Keratinocyte (primary cell): ENCODE data around the gene SWAP70. TPM values are rescaled to one million over a fixed set of nuclear protein-coding genes. Genes with fewer than 3 reads are reported as not detected.
A peak's percentile ranks its signal among the peaks of the same experiment; 100 is the strongest.
"Not testable (repeated sequence)": the region's sequence is repeated elsewhere in the genome, so short reads cannot be mapped to it uniquely, and the experiment has no call there.

ENCODE experiments used
- DNase-seq: peaks from one replicate; pipeline ENCODE4 v3.0.0-alpha.2; 2011; ENCODE audit warnings: low read depth, missing footprints, low spot score
- FAIRE-seq: peaks from 2 replicates; lab custom pipeline; 2011; peaks lifted over from hg19 to GRCh38; lab: Jason Lieb, UNC
- H2AFZ ChIP-seq: 2 replicates; pipeline ENCODE4 v1.6.0; 2012; ENCODE audit warnings: low read length, control low read depth, inconsistent platforms; ENCODE audit not compliant: control insufficient read depth
- H3K27ac ChIP-seq: 2 replicates; pipeline ENCODE4 v1.5.1; 2011; ENCODE audit warnings: low read length; ENCODE audit not compliant: control insufficient read depth, insufficient read depth
- H3K27me3 ChIP-seq: 3 replicates; pipeline ENCODE4 v1.6.0; 2011; ENCODE audit warnings: low read length; ENCODE audit not compliant: control insufficient read depth, insufficient read depth; ENCODE audit errors: extremely low read depth
- H3K36me3 ChIP-seq, 2 experiments: 2 replicates in 1 of 2; 3 replicates in 1 of 2; pipeline ENCODE4 v1.5.1; 2011; ENCODE audit warnings: low read length in 2 of 2, mild to moderate bottlenecking in 1 of 2; ENCODE audit not compliant: control insufficient read depth in 2 of 2, insufficient read depth in 2 of 2; ENCODE audit errors: extremely low read depth in 1 of 2
- H3K4me1 ChIP-seq: 3 replicates; pipeline ENCODE4 v1.5.1; 2011; ENCODE audit warnings: low read length; ENCODE audit not compliant: control insufficient read depth, insufficient read depth; ENCODE audit errors: extremely low read depth
- H3K4me2 ChIP-seq: 3 replicates; pipeline ENCODE4 v1.6.0; 2011; ENCODE audit warnings: low read depth, low read length; ENCODE audit not compliant: control insufficient read depth, insufficient read depth; ENCODE audit errors: extremely low read depth
- H3K4me3 ChIP-seq, 3 experiments: fragments of 200-600 bp in 1 of 3; sonication (generic) in 1 of 3; 2 replicates in 2 of 3; 3 replicates in 1 of 3; pipeline ENCODE4 v1.5.1; 2011 to 2016; ENCODE audit warnings: low read length in 3 of 3, mild to moderate bottlenecking in 3 of 3, control low read depth in 2 of 3, inconsistent platforms in 1 of 3, low read depth in 1 of 3, mixed read lengths in 1 of 3, mixed run types in 1 of 3, moderate library complexity in 1 of 3; ENCODE audit not compliant: control insufficient read depth in 2 of 3, insufficient read depth in 2 of 3; ENCODE audit errors: extremely low read depth in 1 of 3
- H3K79me2 ChIP-seq: 2 replicates; pipeline ENCODE4 v1.6.0; 2012; ENCODE audit warnings: low read length; ENCODE audit not compliant: control insufficient read depth, insufficient read depth
- H3K9ac ChIP-seq: 3 replicates; pipeline ENCODE4 v1.6.0; 2011; ENCODE audit warnings: low read length; ENCODE audit not compliant: control insufficient read depth, insufficient read depth; ENCODE audit errors: extremely low read depth
- H3K9me1 ChIP-seq: 3 replicates; pipeline ENCODE4 v1.6.0; 2011; ENCODE audit warnings: low read length; ENCODE audit not compliant: control insufficient read depth, insufficient read depth; ENCODE audit errors: extremely low read depth
- H3K9me3 ChIP-seq: 2 replicates; pipeline ENCODE4 v1.5.1; 2012; ENCODE audit warnings: low read depth, low read length; ENCODE audit not compliant: control insufficient read depth
- H4K20me1 ChIP-seq: 3 replicates; pipeline ENCODE4 v1.6.0; 2011; ENCODE audit warnings: low read length; ENCODE audit not compliant: control insufficient read depth, insufficient read depth; ENCODE audit errors: extremely low read depth
- CTCF ChIP-seq, 3 experiments: IDR thresholded peaks in 1 of 3; conservative IDR thresholded peaks in 1 of 3; optimal IDR thresholded peaks in 1 of 3; 2 replicates in 2 of 3; 3 replicates in 1 of 3; pipeline versions ENCODE3 to v1.5.1; 2011; ENCODE audit warnings: low read length in 3 of 3, mild to moderate bottlenecking in 3 of 3, moderate library complexity in 2 of 3, control low read depth in 1 of 3, inconsistent platforms in 1 of 3; ENCODE audit not compliant: insufficient read depth in 2 of 3; ENCODE audit errors: extremely low read depth in 1 of 3
- EZH2 ChIP-seq: IDR thresholded peaks from one replicate; pipeline ENCODE4 v1.6.1; 2012; ENCODE audit warnings: inconsistent platforms, mild to moderate bottlenecking, low read length, moderate library complexity
- dilution Hi-C: fragments of 300-500 bp; cut with MboI; formaldehyde crosslinking; loops from one replicate; pipeline ENCODE4 v1.7.0; 2020; ENCODE audit warnings: low sequenced_read_pairs; ENCODE audit not compliant: extremely low pct_ligation_motif_present
- polyA plus RNA-seq, 5 experiments: library from polyadenylated mRNA; depleted of rRNA in 3 of 5; stranded (reverse) in 3 of 5; stranded (forward) in 1 of 5; unstranded in 1 of 5; fragments of >200 nt; gene quantifications; 1 replicate in 1 of 5; 2 replicates in 3 of 5; 3 replicates in 1 of 5; pipeline versions ENCODE4 v1.2.1 to v1.2.3, GENCODE V29; 2011 to 2012; ENCODE audit warnings: missing spikeins in 2 of 5, low read depth in 1 of 5, low replicate concordance in 1 of 5

Gene SWAP70
- polyA plus RNA-seq, 1 donor (not counting 4 experiments of a cell fraction or from before 2014, with no cell fraction given) = 28.5 TPM

- dilution Hi-C loops = no loop called here
- Histone ChIP-seq H3K36me3 (peaks cover 11 to 14% of the 10 kb centered on the region in 2 experiments), H3K27ac (peak overlapping the region; percentile 25)
These were observed 76.5 kb downstream of the SWAP70 start for GRCh38 chr11:9740202-9740883.

GRCh38 chr11:9741260-9741659 lies 77.4 kb downstream of the SWAP70 start:
- H3K9me3 ChIP-seq = no peaks in the 10 kb centered on the region
- no peak for TF ChIP-seq CTCF (optimal IDR thresholded peaks at IDR 0.05 in 1 of 3, IDR thresholded peaks at IDR 0.05 in 1 of 3, conservative IDR thresholded peaks at IDR 0.05 in 1 of 3; ENCODE audit: extremely low read depth in 1 of 3, insufficient read depth in 2 of 3, low read length in 3 of 3)
- no peak for TF ChIP-seq EZH2
- no peaks in the 10 kb centered on the region for H3K27me3 ChIP-seq
- H3K36me3 ChIP-seq = peaks cover 14% of the 10 kb centered on the region in 2 experiments
- H3K9me1 ChIP-seq = no peaks in the 10 kb centered on the region
- H3K27ac ChIP-seq = no peak overlapping the region
- H3K4me3 ChIP-seq = no peak overlapping the region
- H3K4me2 ChIP-seq = no peak overlapping the region
- DNase-seq (no peak), FAIRE-seq (no peak)
- dilution Hi-C loops = no loop called here
- no peaks in the 10 kb centered on the region for H4K20me1 ChIP-seq
- no peaks in the 10 kb centered on the region for H3K79me2 ChIP-seq
- peaks cover 27% of the 10 kb centered on the region for H3K4me1 ChIP-seq
- no peak overlapping the region for H3K9ac ChIP-seq
- no peak overlapping the region for H2AFZ ChIP-seq

More at GRCh38 chr11:9740202-9740883, 76.5 kb downstream of the SWAP70 start:
- TF ChIP-seq CTCF (optimal IDR thresholded peaks at IDR 0.05 in 1 of 3, IDR thresholded peaks at IDR 0.05 in 1 of 3, conservative IDR thresholded peaks at IDR 0.05 in 1 of 3; ENCODE audit: extremely low read depth in 1 of 3, insufficient read depth in 2 of 3, low read length in 3 of 3) (no peak), EZH2 (no peak)
- Histone ChIP-seq H3K4me3 (peak overlapping the region in 1 of 3 experiments; percentile 5), H3K4me2 (peak overlapping the region; percentile 15), H3K9me3 (no peaks in the 10 kb centered on the region), H2AFZ (no peak overlapping the region), H3K79me2 (no peaks in the 10 kb centered on the region), H3K4me1 (peaks cover 30% of the 10 kb centered on the region), H3K9me1 (no peaks in the 10 kb centered on the region), H3K27me3 (no peaks in the 10 kb centered on the region), H3K9ac (no peak overlapping the region), H4K20me1 (no peaks in the 10 kb centered on the region)
- FAIRE-seq (peak; percentile 23), DNase-seq (no peak)

GRCh38 chr11:9743512-9743911 lies 79.6 kb downstream of the SWAP70 start:
- H3K4me2 ChIP-seq, H3K27ac ChIP-seq, H4K20me1 ChIP-seq, DNase-seq, H3K4me3 ChIP-seq, H3K9me1 ChIP-seq, H3K9me3 ChIP-seq, FAIRE-seq, H3K79me2 ChIP-seq, dilution Hi-C loops, H3K9ac ChIP-seq, H2AFZ ChIP-seq, H3K27me3 ChIP-seq: not testable (repeated sequence)
- peaks cover 9 to 17% of the 10 kb centered on the region in 2 experiments for H3K36me3 ChIP-seq
- H3K4me1 ChIP-seq = peaks cover 13% of the 10 kb centered on the region
